CD1c-positive myeloid dendritic cell (primary cell): ENCODE measurements around the gene ZC3H8.
"Not testable (repeated sequence)": the region's sequence is repeated elsewhere in the genome, so short reads cannot be mapped to it uniquely, and the experiment has no call there.

ENCODE experiments used
- DNase-seq: peaks from one replicate; pipeline ENCODE4 v3.0.0-alpha.2; 2016; ENCODE audit errors: extremely low spot score

ZC3H8 gene

DNA sequence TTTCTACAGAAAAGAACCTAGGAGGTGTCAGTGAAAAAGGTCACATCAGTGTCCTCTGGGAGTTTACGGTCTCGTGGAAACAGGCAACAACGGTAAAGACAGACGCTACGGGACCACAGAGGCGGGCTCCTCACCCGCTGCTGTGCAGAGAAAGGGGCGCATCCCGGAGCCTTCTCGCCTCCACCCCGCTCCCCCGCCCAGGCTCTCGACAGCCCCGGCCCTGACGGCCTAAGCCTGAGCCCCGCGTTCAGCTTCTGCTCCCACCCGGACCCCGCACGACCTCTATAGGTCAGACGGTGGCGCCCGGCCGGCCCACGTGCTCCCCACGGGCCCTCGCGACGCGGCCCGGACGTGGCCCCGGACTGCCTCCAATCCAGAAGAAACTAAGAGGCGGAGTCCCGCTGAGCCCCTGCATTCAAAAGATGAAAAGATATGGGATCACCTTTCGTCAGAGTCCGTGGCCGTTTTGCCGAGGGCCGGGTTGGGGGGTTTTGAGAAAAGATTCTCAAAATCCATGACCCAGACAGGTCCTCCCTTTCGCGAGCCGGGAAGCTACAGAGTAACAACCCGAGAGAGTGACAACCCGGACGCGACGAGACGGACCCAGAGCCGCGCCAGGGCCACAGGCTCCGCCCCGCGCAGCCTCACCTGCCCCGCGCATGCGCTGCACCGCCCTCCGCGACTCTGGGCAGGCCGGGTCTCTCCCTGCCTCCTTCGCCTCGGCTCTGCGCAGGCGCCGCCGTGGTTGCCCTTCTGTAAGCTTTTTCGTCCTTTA, at the start of gene ZC3H8:
Gene ZC3H8, minus strand, starts transcription at position 577 of the 775 bp plus-strand sequence. Its CDS starts 61 bp downstream, at position 516.
- DNase-seq, result peak; percentile 96

DNA sequence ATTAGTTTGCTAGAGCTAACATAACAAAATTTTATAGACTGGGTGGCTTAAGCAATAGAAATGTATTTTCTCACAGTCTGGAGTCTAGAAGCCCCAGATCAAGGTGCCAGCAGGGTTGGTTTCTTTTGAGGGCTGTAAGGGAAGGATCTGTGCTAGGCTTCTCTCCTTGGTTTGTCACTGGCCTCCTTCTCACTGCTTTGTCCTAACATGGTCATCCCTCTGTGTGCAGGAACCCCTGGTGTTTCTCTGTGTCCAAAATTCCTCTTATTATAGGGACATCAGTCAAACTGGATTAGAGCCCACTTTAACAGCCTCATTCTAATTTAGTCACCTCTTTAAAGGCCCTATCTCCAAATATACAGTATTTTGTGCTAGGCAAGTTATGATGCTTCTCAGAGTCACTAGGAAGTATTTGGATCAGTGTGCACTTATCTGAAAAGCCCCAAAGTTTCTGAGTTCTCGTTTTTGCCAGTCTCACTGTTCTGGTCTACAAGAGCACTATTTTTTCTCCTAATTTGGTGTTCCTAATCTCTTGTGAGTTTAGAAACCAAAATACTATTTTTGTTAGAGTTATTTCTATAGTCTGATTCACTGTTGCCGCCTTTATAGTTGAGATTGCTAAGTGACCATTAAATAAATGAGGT, 49.6 kb upstream of the ZC3H8 start:
- no peak for DNase-seq

DNA sequence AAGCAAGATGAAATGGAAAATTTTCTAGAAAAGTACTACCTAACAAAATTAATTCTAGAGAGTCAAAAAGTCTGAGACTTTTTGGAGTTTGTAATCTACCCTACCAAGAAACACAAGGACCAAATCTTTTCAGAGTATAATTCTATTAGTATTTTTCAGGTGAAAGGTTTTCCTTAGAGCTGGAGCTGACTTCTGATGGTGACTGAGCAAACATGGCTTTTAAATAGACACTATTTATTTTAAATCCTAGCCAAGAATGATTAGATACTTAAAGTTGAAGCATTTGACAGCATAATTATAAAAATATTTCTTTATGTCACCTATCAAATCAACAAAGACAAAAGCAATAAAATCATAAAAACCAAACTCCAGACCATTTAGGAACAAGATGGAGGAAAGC, 47.1 kb upstream of the ZC3H8 start:
- DNase-seq, result no peak

DNA sequence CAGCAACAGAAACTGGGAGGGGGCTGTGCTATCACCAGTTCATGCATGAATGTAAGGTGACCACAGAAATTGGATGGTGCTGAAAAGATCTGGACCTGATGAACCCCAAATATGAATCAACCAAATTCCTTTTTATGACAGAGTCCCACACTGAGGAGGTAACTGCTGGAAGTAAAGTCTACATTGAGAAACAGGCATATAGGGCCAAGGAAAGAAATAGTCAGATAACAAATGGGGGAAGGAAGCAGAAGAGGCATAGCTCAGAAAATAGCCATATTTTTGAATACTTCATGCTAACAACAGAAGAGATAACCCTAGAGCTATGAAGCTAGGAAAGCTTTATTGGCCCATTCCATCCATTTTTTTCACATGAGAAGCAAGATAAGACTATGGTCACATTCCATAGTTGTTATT, 46.3 kb upstream of the ZC3H8 start:
- DNase-seq, result no peak

DNA sequence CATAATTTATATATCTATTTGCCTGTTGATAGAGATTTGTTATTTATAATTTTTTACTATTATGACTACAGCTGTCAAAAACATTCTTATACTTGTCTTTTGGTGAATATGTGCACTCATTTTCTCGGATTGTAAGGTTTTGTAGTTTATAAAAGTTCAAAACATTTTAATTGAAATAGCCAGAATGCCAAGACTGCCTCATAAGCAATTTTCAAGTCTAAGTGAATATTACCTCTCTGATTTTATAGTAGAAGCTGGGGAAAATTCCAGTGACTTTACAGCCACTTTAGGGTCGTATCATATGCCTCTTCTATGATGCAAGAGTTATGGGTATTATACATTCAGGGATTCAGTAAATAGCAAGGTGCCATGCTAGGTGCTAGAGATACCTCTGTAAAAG, 41.6 kb upstream of the ZC3H8 start:
- DNase-seq, result no peak

DNA sequence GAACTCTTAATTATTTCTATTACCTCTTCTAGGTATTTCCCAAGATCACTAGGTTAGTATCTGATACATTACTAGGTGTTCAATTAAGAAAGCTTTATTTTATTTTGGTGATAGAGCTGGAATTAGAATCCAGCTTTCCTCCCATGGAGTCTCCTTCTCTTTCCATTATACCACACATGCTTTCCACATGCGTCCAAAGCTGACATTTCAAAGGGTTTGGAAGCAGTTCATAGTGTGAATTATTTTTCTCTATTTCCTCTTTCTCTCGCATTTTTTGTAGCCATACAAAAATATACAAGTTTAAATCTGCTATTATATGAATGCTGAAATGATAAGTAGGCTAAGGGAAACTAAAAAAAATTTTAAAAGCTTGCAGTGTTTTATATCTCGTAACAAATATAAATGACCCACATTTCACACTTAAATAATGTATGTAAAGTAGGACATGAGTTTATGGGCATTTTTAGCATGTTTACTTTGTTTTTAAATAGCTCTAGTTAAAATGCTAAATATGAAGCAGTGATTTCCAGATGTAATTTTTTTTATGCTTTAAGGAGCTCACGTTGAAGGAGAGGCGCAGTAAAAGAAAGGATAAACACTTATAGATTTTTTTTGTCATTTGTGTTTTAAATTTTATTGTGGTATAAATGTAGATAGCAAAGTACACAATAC, 40.7 kb upstream of the ZC3H8 start:
- DNase-seq, result no peak

DNA sequence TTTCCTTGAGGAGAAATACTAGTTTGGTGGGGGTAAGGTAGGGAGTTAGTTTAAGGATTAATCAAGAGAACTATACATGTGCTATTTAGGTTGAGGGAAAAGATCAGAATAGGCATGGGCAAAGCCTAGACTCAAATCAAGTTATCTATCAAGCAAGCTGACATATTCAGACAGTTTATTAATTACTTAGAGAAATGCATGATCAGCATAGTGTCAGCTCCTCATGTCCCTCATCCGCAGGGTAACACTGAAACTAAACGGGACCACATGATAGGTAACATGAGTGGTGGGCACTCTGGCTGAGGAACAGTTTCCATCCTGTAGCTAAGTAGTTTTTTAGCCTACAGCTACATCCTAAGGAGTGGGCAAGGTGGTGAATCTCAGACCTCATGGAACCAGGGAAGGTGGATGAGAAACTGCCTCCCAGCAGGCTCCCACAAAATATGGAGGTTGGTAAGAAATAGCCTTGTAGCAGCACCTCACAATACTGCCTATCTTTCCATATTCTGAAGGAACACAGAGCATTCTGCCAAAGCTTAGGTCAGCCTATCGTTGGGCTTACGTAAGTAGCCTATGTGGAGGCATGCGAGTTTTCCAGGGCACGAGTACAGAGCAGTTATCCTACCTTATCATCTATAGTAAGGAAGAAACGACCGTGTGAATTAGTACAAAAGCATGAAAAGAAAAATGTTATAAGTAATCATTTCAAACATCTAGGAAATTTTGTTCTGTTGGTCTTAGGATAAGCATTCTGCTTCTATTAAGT, 39.0 kb upstream of the ZC3H8 start:
- no peak for DNase-seq

DNA sequence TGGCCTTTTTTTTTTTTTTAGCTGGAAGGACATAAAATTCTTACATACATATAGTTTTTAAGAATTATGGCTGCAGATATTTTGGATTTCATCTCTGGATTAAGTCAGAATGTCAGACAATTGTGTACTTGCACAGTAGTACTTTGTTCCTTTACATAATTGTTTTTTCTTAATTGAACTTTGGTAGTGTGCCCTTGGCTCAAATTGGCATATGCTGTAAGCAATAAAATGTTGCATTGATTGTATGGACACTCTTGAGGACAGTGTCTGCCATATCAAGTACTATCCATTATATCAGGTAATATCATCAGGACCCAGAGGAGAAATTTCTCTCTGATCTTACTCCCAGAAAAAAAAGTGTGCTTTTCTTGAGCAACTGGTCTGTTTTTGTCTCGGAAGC, 35.8 kb upstream of the ZC3H8 start:
- no peak for DNase-seq

DNA sequence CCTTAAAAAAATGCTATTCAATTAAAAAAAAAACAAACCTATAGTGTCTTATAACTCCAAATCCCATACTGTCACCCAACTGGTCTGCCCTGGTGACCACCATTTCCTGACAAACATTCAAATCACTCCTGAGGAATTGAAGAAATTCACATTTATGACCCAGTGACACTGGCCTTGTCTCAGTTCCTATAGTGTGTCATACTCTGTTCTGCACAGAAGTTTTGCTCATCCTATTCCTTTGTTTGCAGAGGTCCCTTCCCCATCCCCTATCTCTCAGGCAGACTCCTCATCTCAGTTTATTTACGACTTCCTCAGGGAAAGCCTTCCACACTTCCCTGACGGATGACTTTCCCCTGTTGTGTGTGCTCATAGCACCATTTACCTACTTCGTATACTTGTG, 35.2 kb upstream of the ZC3H8 start:
- DNase-seq, result no peak

DNA sequence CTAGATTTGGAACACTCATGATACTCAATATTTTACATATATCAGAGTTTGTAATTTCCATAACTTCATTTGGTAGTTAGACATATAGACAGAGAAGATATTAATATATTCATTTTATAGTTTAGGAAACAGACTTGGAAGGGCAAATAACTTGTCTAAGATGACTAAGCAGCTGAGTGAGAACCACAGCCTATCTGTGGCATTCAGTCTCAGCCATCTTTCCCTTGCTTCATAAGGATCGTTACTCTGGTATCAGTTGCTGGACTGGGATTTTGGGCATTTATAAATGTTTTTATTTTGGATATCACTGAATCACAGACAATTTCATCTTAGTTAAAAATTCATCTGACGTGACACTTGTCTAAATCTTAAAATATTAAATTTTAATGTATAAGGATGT, 28.7 kb upstream of the ZC3H8 start:
- DNase-seq, result not testable (repeated sequence)

DNA sequence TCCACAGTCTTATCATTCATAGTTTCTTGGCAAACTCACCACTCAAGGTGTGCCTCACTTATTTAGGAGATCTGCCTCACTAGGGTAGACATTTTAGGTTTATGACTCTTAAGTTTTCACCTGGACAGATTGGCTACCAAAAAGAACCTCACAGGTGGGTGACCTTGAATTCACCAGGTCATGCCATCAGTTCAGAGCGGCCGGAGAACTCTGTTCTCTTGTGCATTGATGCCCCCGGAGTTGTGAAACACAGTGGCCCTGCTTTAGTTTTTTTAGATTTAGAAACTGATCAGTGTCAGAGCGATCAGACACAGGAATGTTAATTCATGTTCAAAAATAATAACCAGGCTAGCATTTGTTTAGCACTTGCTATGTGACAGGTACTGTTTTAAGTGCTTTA, 27.2 kb upstream of the ZC3H8 start:
- not testable (repeated sequence) for DNase-seq

DNA sequence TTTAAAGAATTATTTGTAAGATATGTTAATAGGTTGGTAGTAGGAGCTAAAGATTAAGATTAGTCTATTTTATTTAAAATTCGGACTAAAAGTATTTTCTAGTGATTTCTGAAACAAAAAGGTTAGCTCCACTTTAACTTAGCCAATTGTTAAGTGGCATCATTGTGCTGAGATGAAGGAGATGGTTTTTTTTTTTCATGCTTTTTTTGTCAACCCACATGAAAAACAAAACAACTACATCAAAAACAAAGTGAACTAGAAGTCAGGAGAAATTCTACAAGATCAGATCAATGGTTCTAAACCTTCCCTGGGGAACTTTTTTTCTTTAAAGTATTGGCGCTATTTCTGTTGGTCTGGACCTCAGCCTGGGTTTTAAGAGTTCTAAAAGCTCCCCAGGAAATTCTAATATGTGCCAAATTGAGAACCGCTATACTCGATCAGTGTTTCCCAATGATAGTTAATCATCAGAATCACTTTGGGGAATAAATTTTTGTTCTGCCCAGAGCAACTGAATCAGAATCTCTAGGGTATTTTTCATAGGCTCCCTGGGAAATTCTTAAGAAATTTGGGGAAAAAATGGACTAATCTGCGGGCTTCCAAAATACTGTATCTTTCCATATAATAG, 22.9 kb upstream of the ZC3H8 start:
- DNase-seq, result no peak

DNA sequence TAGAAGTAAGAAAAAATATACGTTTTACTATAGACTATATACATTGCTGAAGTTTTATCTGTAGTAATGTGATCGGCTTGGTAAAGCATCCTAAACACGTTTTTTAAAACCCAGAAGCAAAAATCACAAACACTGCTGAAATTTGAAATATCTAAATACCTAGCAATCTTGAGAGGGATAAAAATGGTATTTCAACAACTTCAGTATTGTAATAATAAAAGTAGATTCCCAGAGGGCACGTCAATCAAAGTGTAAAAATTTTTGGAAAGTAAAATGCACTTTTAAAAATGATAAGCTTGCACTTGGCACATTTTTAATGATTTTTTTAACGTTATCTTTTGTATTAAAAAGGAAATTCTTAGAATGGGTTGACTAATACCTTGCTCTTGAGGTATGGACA, 22.1 kb upstream of the ZC3H8 start:
- no peak for DNase-seq

DNA sequence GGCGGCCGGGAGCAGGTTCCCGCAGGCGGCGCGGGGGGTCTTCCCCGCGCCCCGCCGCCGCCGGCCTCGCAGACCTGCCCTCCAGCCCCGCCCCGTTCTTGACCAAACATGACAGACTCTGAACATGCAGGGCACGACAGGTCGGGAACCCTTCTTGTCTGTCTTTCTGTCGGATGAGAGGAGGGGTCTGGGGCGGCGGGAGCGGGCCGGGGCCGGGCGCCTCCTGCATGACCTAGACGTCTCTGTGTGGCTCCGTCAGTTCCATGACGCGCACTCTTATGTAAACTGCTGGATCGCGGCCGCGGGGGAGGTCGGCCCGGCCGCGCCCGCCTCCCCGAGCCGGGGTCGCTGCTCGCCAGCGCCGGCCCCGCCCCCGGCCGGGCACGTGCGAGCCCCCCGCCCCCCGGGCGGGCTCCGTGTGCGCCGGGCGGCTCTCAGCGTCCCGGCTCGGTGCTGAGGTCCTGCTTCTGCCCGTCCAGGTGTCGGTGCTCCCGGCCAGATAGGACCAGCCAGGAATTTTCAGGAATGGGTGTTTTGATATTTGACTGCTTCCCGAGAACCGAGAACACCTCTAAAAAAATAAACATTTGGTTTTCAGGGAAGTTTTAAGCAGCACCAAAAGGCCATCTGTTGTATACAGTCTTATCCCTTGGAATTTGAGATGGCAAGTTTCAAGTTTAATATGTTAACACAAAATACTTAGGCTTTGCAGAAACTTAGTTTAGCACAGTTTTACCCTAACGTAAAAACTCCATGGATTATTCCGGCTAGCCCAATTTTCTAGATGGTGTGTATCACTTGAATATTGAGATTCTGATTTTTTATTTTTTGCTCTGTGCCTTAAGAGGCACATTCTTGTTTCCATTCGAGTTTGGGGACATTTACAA, 21.3 kb upstream of the ZC3H8 start:
- peak; percentile 86 for DNase-seq

DNA sequence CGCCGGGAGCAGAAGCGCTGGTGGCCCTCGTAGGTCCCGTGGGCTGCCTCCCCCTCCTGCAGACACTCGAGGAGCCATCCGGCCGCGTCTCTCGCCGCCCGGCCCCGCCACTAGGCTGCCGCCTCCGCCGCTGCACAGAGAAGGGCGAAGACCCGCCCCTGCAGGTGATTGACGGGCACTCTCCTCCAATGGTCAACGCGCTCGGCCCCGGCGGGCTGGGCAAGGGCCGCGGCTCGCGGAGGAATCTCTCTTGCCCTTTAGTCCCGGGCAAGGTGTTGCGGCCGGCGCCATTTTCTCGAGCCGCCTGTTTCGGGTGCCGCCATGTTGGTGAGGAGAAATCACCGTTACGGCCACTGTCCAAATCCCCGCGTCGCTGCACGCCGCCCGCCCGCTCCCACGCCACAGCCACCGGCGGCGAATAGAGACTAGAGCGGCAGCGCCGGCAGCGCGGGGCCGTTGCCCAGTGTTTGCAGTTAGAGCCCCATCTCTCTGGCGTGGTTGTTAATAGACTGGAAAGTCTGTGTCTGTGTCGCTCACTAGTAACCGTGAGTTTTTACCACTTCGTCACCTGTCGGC, 20.6 kb upstream of the ZC3H8 start, which contains the start of gene ZC3H6:
Gene ZC3H6, plus strand, starts transcription at position 287 of the 576 bp plus-strand sequence. CDS start 398 bp downstream, outside the sequence.
- DNase-seq, result peak; percentile 100

DNA sequence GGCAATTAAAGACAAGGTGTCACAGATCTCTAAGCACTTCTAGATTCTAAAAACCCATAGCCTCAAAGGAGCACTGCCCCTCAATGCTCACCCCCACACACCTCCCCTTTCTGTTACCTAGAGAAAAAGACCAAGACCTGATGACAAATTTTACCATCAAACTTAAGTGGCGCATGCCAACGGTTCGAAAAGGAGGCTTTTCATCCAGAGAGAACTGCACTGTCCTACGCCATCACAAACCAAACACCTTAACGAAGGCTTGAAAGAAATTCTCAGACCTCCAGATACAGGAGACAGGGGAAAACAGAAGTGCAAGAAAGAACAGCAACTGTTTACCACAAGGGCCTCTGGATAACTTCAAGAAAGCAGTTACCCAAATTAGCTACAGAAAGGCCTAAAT, 18.5 kb upstream of the ZC3H8 start:
- no peak for DNase-seq

DNA sequence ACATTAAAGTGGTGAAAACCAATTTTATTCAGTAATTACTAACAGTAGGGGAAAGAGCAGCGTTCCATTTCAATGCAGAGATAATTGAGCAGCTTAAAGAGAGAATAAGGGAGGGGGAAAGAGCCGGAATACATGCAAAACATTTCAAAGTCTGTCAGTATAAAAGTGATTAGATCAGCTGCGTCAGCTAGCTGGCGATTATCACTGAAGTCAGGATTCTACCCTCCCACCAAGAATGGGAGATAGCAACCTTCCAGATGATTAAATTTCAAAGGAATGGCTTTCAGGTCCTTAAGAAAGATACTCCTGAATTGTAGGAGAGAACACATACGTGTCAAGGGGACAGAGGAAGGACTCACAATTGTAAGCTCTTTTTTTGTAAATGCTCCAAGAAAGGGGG, 17.8 kb upstream of the ZC3H8 start:
- DNase-seq, result no peak

DNA sequence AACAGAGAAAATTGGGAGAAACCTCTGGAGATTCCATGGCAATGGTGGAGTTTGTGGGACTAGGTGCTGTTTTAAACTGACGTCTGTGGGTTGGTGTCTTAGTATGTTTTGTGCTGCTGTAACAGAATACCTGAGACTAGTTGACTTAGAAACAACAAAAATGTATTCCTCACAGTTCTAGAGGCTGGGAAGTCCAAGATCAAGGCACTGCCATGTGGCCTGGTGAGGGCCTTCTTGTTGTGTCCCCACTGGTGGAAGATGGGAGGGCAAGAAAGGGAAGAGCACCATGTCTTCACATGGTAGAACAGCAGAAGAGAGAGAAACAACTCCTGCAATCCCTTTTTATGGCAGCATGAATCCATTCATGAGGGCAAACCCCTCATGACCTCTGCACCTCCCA, 13.7 kb upstream of the ZC3H8 start:
- DNase-seq, result no peak

DNA sequence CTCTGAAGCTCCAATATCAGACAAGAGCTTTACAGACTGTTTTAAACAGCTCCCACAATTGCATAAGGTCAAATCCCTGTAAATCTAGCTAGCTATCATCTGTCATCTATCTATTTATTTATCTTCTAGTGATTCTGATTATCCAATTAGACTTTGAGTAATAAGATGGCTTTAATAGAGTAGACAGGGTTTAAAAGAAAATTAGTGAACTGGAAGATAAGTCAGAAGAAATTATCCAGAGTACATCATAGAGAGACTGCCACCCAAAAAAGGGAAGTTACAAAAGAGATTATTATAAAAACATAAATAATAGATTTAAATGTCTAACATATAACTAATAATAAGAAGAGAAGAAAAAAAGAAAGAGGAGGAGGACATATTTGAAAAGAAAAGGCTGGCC, 8.0 kb upstream of the ZC3H8 start:
- no peak for DNase-seq

DNA sequence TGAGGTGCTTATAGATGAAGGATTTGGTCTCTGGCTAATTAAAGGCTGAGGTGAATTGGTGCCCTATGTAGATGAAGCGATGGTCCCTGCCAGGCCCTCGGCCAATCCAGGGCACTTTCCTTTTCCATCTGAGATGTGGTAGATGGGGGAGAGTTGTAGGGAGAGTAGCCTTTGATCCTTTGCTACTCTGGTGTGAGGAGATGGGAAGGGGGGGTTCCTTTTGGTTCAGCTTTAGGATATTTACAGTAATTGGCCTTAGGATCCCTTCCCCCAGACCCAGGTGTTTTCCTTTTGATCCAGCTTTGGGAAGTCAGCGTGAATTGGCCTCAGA, 5.4 kb upstream of the ZC3H8 start:
- DNase-seq, result no peak
